Measurements from ENCODE around the gene ZNF469. TPM values are rescaled to one million over a fixed set of nuclear protein-coding genes. Genes with fewer than 3 reads are reported as not detected.

ZNF469 gene
- polyA plus RNA-seq, 1 donor (not counting 4 experiments of a cell fraction or from before 2014, with no cell fraction given), result not detected

DNA sequence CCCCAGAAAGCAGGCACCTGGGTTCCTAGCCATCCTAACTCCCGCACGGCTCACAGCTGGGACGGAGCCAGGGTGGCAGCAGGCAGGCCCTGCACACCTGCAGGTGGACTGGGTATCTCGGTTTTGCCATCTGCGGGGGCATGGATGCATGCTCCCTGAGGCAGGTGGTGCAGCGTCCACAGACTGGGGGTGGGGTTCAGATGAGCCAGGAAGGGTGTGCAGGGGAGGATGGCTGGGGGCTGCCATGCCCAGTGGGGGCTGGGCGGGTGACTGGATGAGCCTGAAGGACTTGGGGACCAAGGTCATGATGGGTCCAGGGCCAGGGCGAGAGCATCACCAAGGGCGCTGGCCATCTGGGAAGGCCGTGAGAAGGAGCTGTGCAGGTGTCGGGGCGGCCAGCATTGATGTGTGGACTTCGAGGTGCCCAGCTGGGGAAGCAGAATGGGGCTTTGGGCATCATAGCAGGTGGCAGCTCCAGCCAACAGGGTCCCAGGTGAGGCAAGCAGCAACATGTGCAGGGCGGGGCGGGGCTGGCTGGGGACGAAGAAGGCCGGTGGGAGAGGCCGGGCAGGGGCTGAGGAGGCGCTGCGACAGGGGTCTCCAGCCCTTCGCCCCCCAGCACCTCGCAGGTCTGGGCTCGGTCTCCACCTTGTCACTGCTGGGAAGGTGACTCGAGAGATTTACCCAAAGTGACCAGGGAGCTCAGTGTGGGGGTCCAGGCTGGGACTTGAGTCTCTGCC lies 41.0 kb upstream of the ZNF469 start:
- Histone ChIP-seq H3K9ac (ENCODE audit: control insufficient read depth, extremely low read depth, insufficient read depth, low read length) (no peak overlapping the region), H3K36me3 (ENCODE audit: control insufficient read depth in 2 of 2, extremely low read depth in 1 of 2, insufficient read depth in 2 of 2, low read length in 2 of 2) (no peaks in the 10 kb centered on the region), H3K27me3 (ENCODE audit: control insufficient read depth, extremely low read depth, insufficient read depth, low read length) (peaks cover 13% of the 10 kb centered on the region), H3K4me3 (ENCODE audit: control insufficient read depth in 2 of 3, extremely low read depth in 1 of 3, insufficient read depth in 2 of 3, low read depth in 1 of 3, low read length in 3 of 3) (no peak overlapping the region), H3K4me2 (ENCODE audit: control insufficient read depth, extremely low read depth, insufficient read depth, low read depth, low read length) (no peak overlapping the region), H3K9me1 (ENCODE audit: control insufficient read depth, extremely low read depth, insufficient read depth, low read length) (no peaks in the 10 kb centered on the region), H3K9me3 (ENCODE audit: control insufficient read depth, low read depth, low read length) (no peaks in the 10 kb centered on the region), H4K20me1 (ENCODE audit: control insufficient read depth, extremely low read depth, insufficient read depth, low read length) (no peaks in the 10 kb centered on the region), H3K4me1 (ENCODE audit: control insufficient read depth, extremely low read depth, insufficient read depth, low read length) (no peaks in the 10 kb centered on the region), H2AFZ (ENCODE audit: control insufficient read depth, low read length) (no peak overlapping the region), H3K79me2 (ENCODE audit: control insufficient read depth, insufficient read depth, low read length) (no peaks in the 10 kb centered on the region), H3K27ac (ENCODE audit: control insufficient read depth, insufficient read depth, low read length) (no peak overlapping the region)
- dilution Hi-C loops (cut with MboI; ENCODE audit: extremely low pct_ligation_motif_present, low sequenced_read_pairs), result no loop called here
- TF ChIP-seq, protein P1, sequence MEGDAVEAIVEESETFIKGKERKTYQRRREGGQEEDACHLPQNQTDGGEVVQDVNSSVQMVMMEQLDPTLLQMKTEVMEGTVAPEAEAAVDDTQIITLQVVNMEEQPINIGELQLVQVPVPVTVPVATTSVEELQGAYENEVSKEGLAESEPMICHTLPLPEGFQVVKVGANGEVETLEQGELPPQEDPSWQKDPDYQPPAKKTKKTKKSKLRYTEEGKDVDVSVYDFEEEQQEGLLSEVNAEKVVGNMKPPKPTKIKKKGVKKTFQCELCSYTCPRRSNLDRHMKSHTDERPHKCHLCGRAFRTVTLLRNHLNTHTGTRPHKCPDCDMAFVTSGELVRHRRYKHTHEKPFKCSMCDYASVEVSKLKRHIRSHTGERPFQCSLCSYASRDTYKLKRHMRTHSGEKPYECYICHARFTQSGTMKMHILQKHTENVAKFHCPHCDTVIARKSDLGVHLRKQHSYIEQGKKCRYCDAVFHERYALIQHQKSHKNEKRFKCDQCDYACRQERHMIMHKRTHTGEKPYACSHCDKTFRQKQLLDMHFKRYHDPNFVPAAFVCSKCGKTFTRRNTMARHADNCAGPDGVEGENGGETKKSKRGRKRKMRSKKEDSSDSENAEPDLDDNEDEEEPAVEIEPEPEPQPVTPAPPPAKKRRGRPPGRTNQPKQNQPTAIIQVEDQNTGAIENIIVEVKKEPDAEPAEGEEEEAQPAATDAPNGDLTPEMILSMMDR (optimal IDR thresholded peaks at IDR 0.05 in 1 of 3, IDR thresholded peaks at IDR 0.05 in 1 of 3, conservative IDR thresholded peaks at IDR 0.05 in 1 of 3; ENCODE audit: extremely low read depth in 1 of 3, insufficient read depth in 2 of 3, low read length in 3 of 3), result no peak
- TF ChIP-seq EZH2 (IDR thresholded peaks at IDR 0.05; ENCODE audit: low read length), result no peak
- FAIRE-seq (no peak), DNase-seq (ENCODE audit: low read depth, low spot score) (no peak)

DNA sequence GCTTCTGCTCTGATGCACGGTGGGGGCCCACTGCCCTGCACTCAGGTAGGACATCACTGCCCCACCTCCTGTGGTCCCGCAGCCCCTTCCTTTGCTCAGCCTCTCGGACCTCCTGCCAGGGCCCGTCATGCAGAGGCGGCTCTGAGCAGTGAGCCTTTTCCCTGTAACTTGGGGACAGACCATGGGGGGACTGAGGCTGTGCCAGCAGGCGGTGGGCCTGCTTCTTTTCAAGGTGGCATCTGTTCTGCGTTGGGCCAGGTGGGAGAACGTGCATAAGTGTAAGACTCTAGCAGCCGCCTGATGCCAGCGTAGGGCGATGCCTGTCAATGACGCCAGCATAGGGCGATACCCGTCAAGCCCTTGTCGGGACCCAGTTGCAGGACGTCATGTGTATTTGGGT lies 40.3 kb upstream of the ZNF469 start:
- no peaks in the 10 kb centered on the region for H3K36me3 ChIP-seq (ENCODE audit: control insufficient read depth in 2 of 2, extremely low read depth in 1 of 2, insufficient read depth in 2 of 2, low read length in 2 of 2)
- H3K4me1 ChIP-seq (ENCODE audit: control insufficient read depth, extremely low read depth, insufficient read depth, low read length), result no peaks in the 10 kb centered on the region
- H3K79me2 ChIP-seq (ENCODE audit: control insufficient read depth, insufficient read depth, low read length), result no peaks in the 10 kb centered on the region
- TF ChIP-seq, protein P1 (optimal IDR thresholded peaks at IDR 0.05 in 1 of 3, IDR thresholded peaks at IDR 0.05 in 1 of 3, conservative IDR thresholded peaks at IDR 0.05 in 1 of 3; ENCODE audit: extremely low read depth in 1 of 3, insufficient read depth in 2 of 3, low read length in 3 of 3), result no peak
- TF ChIP-seq EZH2 (IDR thresholded peaks at IDR 0.05; ENCODE audit: low read length), result no peak
- H3K9me1 ChIP-seq (ENCODE audit: control insufficient read depth, extremely low read depth, insufficient read depth, low read length), result no peaks in the 10 kb centered on the region
- peaks cover 13% of the 10 kb centered on the region for H3K27me3 ChIP-seq (ENCODE audit: control insufficient read depth, extremely low read depth, insufficient read depth, low read length)
- FAIRE-seq (no peak), DNase-seq (ENCODE audit: low read depth, low spot score) (no peak)
- dilution Hi-C loops (cut with MboI; ENCODE audit: extremely low pct_ligation_motif_present, low sequenced_read_pairs), result no loop called here
- H3K4me3 ChIP-seq (ENCODE audit: control insufficient read depth in 2 of 3, extremely low read depth in 1 of 3, insufficient read depth in 2 of 3, low read depth in 1 of 3, low read length in 3 of 3), result no peak overlapping the region
- no peaks in the 10 kb centered on the region for H4K20me1 ChIP-seq (ENCODE audit: control insufficient read depth, extremely low read depth, insufficient read depth, low read length)
- no peak overlapping the region for H3K4me2 ChIP-seq (ENCODE audit: control insufficient read depth, extremely low read depth, insufficient read depth, low read depth, low read length)
- H2AFZ ChIP-seq (ENCODE audit: control insufficient read depth, low read length), result no peak overlapping the region
- no peak overlapping the region for H3K9ac ChIP-seq (ENCODE audit: control insufficient read depth, extremely low read depth, insufficient read depth, low read length)
- H3K27ac ChIP-seq (ENCODE audit: control insufficient read depth, insufficient read depth, low read length), result no peak overlapping the region
- no peaks in the 10 kb centered on the region for H3K9me3 ChIP-seq (ENCODE audit: control insufficient read depth, low read depth, low read length)
